ENCODE measurements around the gene CCL25. TPM values are rescaled to one million over a fixed set of nuclear protein-coding genes. Genes with fewer than 3 reads are reported as not detected.
"Not testable (repeated sequence)": the region's sequence is repeated elsewhere in the genome, so short reads cannot be mapped to it uniquely, and the experiment has no call there.

The CCL25 gene
- total and polyA plus RNA-seq, 2 donors = 33.4 to 287 TPM

- 94% methylated on average over 5 of the region's 5 CpGs for WGBS
- Histone ChIP-seq H3K27me3 (ENCODE audit: control insufficient read depth in 2 of 2, insufficient read depth in 1 of 2, low read length in 1 of 2) (no peaks in the 10 kb centered on the region), H3K4me1 (ENCODE audit: control insufficient read depth in 2 of 2, insufficient read depth in 2 of 2, low read length in 2 of 2) (no peaks in the 10 kb centered on the region), H3K9me3 (ENCODE audit: control insufficient read depth in 2 of 2, insufficient read depth in 1 of 2, low read length in 1 of 2) (peaks cover 11 to 34% of the 10 kb centered on the region in 2 donors), H3K4me3 (ENCODE audit: low read length in 2 of 2) (no peak overlapping the region), H3K36me3 (ENCODE audit: control insufficient read depth in 2 of 2, insufficient read depth in 2 of 2, low read length in 1 of 2) (no peaks in the 10 kb centered on the region), H3K27ac (ENCODE audit: low read depth in 1 of 2, low read length in 1 of 2) (no peak overlapping the region)
- no peak for DNase-seq (ENCODE audit: low read depth in 6 of 9, low spot score in 9 of 9)
These were observed 45.4 kb downstream of the CCL25 start for GRCh38 chr19:8097681-8098567.

GRCh38 chr19:8101311-8101710, 48.8 kb downstream of the CCL25 start:
- Histone ChIP-seq H3K36me3 (ENCODE audit: control insufficient read depth in 2 of 2, insufficient read depth in 2 of 2, low read length in 1 of 2) (no peaks in the 10 kb centered on the region), H3K9me3 (ENCODE audit: control insufficient read depth in 2 of 2, insufficient read depth in 1 of 2, low read length in 1 of 2) (peaks cover 6 to 17% of the 10 kb centered on the region in 2 donors), H3K4me1 (ENCODE audit: control insufficient read depth in 2 of 2, insufficient read depth in 2 of 2, low read length in 2 of 2) (no peaks in the 10 kb centered on the region), H3K4me3 (ENCODE audit: low read length in 2 of 2) (no peak overlapping the region), H3K27ac (ENCODE audit: low read depth in 1 of 2, low read length in 1 of 2) (no peak overlapping the region), H3K27me3 (ENCODE audit: control insufficient read depth in 2 of 2, insufficient read depth in 1 of 2, low read length in 1 of 2) (no peaks in the 10 kb centered on the region)
- no peak for DNase-seq (ENCODE audit: low read depth in 6 of 9, low spot score in 9 of 9)
- 98% methylated on average over 4 of the region's 4 CpGs for WGBS

DNA sequence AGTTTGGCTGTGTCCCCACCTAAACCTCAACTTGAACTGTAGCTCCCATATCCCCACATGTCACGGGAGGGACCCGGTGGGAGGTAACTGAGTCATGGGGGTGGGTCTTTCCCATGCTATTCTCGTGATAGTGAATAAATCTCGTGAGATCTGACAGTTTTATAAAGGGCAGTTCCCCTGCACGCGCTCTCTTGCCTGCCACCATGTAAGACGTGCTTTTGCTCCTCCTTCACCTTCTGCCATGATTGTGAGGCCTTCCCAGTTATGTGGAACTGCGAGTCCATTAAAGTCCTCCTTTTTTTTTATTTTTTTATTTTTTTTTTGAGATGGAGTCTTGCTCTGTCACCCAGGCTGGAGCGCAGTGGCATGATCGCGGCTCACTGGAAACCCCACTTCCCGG, 49.4 kb downstream of the CCL25 start:
- not testable (repeated sequence) for DNase-seq (ENCODE audit: low read depth in 6 of 9, low spot score in 9 of 9); H3K27ac ChIP-seq (ENCODE audit: low read depth in 1 of 2, low read length in 1 of 2); H3K4me3 ChIP-seq (ENCODE audit: low read length in 2 of 2); H3K4me1 ChIP-seq (ENCODE audit: control insufficient read depth in 2 of 2, insufficient read depth in 2 of 2, low read length in 2 of 2); H3K36me3 ChIP-seq (ENCODE audit: control insufficient read depth in 2 of 2, insufficient read depth in 2 of 2, low read length in 1 of 2); H3K27me3 ChIP-seq (ENCODE audit: control insufficient read depth in 2 of 2, insufficient read depth in 1 of 2, low read length in 1 of 2)
- H3K9me3 ChIP-seq (ENCODE audit: control insufficient read depth in 2 of 2, insufficient read depth in 1 of 2, low read length in 1 of 2) = peaks cover under 1 to 11% of the 10 kb centered on the region in 2 donors
- 86% methylated on average over 12 of the region's 12 CpGs for WGBS

- no peaks in the 10 kb centered on the region for H3K36me3 ChIP-seq (ENCODE audit: control insufficient read depth in 2 of 2, insufficient read depth in 2 of 2, low read length in 1 of 2)
- H3K4me3 ChIP-seq (ENCODE audit: low read length in 2 of 2) = no peak overlapping the region
- DNase-seq (ENCODE audit: low read depth in 6 of 9, low spot score in 9 of 9) = no peak
- H3K27ac ChIP-seq (ENCODE audit: low read depth in 1 of 2, low read length in 1 of 2) = no peak overlapping the region
- 86% methylated on average over 2 of the region's 2 CpGs for WGBS
- no peaks in the 10 kb centered on the region for H3K4me1 ChIP-seq (ENCODE audit: control insufficient read depth in 2 of 2, insufficient read depth in 2 of 2, low read length in 2 of 2)
- peaks cover 3 to 13% of the 10 kb centered on the region in 2 donors for H3K27me3 ChIP-seq (ENCODE audit: control insufficient read depth in 2 of 2, insufficient read depth in 1 of 2, low read length in 1 of 2)
- H3K9me3 ChIP-seq (ENCODE audit: control insufficient read depth in 2 of 2, insufficient read depth in 1 of 2, low read length in 1 of 2) = peaks cover 0 to 5% of the 10 kb centered on the region in 2 donors
These were observed 52.9 kb downstream of the CCL25 start for GRCh38 chr19:8105471-8105870.

- Histone ChIP-seq H3K9me3 (ENCODE audit: control insufficient read depth in 2 of 2, insufficient read depth in 1 of 2, low read length in 1 of 2) (peaks cover 0 to 5% of the 10 kb centered on the region in 2 donors), H3K27ac (ENCODE audit: low read depth in 1 of 2, low read length in 1 of 2) (no peak overlapping the region), H3K4me3 (ENCODE audit: low read length in 2 of 2) (no peak overlapping the region), H3K4me1 (ENCODE audit: control insufficient read depth in 2 of 2, insufficient read depth in 2 of 2, low read length in 2 of 2) (no peaks in the 10 kb centered on the region), H3K36me3 (ENCODE audit: control insufficient read depth in 2 of 2, insufficient read depth in 2 of 2, low read length in 1 of 2) (no peaks in the 10 kb centered on the region), H3K27me3 (ENCODE audit: control insufficient read depth in 2 of 2, insufficient read depth in 1 of 2, low read length in 1 of 2) (peaks cover 3 to 13% of the 10 kb centered on the region in 2 donors)
- WGBS = 85% methylated on average over 2 of the region's 2 CpGs
- no peak for DNase-seq (ENCODE audit: low read depth in 6 of 9, low spot score in 9 of 9)
These were observed 54.8 kb downstream of the CCL25 start for GRCh38 chr19:8107301-8107903.

GRCh38 chr19:8108560-8109445, 56.2 kb downstream of the CCL25 start:
- Histone ChIP-seq H3K4me3 (ENCODE audit: low read length in 2 of 2) (no peak overlapping the region), H3K27ac (ENCODE audit: low read depth in 1 of 2, low read length in 1 of 2) (no peak overlapping the region), H3K9me3 (ENCODE audit: control insufficient read depth in 2 of 2, insufficient read depth in 1 of 2, low read length in 1 of 2) (no peaks in the 10 kb centered on the region), H3K36me3 (ENCODE audit: control insufficient read depth in 2 of 2, insufficient read depth in 2 of 2, low read length in 1 of 2) (no peaks in the 10 kb centered on the region), H3K4me1 (ENCODE audit: control insufficient read depth in 2 of 2, insufficient read depth in 2 of 2, low read length in 2 of 2) (no peaks in the 10 kb centered on the region), H3K27me3 (ENCODE audit: control insufficient read depth in 2 of 2, insufficient read depth in 1 of 2, low read length in 1 of 2) (peaks cover 3 to 13% of the 10 kb centered on the region in 2 donors)
- 62% methylated on average over 19 of the region's 19 CpGs for WGBS
- no peak for DNase-seq (ENCODE audit: low read depth in 6 of 9, low spot score in 9 of 9)

DNA sequence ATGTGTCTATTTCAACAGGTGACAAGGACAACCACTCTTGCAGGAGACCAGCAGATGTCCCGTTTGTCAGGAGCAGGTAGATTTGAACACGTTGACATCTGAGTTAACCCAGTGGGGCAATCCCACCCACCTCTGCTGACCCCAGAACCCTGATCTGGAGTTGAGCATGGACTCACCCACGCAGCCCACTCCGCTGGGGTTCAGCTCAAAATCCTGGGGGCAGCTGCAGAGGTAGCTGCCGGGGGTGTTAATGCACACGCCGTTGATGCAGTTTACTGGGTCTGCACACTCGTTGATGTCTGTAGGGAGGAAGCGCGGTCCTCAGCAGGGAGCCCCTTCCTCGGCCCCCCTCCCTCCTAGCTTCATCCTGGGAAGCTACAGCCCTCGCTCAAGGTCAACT, 56.9 kb downstream of the CCL25 start:
- DNase-seq (ENCODE audit: low read depth in 6 of 9, low spot score in 9 of 9) = no peak
- H3K27me3 ChIP-seq (ENCODE audit: control insufficient read depth in 2 of 2, insufficient read depth in 1 of 2, low read length in 1 of 2) = peaks cover 3 to 13% of the 10 kb centered on the region in 2 donors
- no peaks in the 10 kb centered on the region for H3K4me1 ChIP-seq (ENCODE audit: control insufficient read depth in 2 of 2, insufficient read depth in 2 of 2, low read length in 2 of 2)
- no peak overlapping the region for H3K27ac ChIP-seq (ENCODE audit: low read depth in 1 of 2, low read length in 1 of 2)
- no peak overlapping the region for H3K4me3 ChIP-seq (ENCODE audit: low read length in 2 of 2)
- no peaks in the 10 kb centered on the region for H3K36me3 ChIP-seq (ENCODE audit: control insufficient read depth in 2 of 2, insufficient read depth in 2 of 2, low read length in 1 of 2)
- 82% methylated on average over 12 of the region's 12 CpGs for WGBS
- no peaks in the 10 kb centered on the region for H3K9me3 ChIP-seq (ENCODE audit: control insufficient read depth in 2 of 2, insufficient read depth in 1 of 2, low read length in 1 of 2)

- H3K27me3 ChIP-seq (ENCODE audit: control insufficient read depth in 2 of 2, insufficient read depth in 1 of 2, low read length in 1 of 2) = peaks cover 3 to 13% of the 10 kb centered on the region in 2 donors
- H3K27ac ChIP-seq (ENCODE audit: low read depth in 1 of 2, low read length in 1 of 2) = no peak overlapping the region
- 95% methylated on average over 7 of the region's 7 CpGs for WGBS
- no peaks in the 10 kb centered on the region for H3K36me3 ChIP-seq (ENCODE audit: control insufficient read depth in 2 of 2, insufficient read depth in 2 of 2, low read length in 1 of 2)
- no peaks in the 10 kb centered on the region for H3K9me3 ChIP-seq (ENCODE audit: control insufficient read depth in 2 of 2, insufficient read depth in 1 of 2, low read length in 1 of 2)
- DNase-seq (ENCODE audit: low read depth in 6 of 9, low spot score in 9 of 9) = no peak
- no peak overlapping the region for H3K4me3 ChIP-seq (ENCODE audit: low read length in 2 of 2)
- no peaks in the 10 kb centered on the region for H3K4me1 ChIP-seq (ENCODE audit: control insufficient read depth in 2 of 2, insufficient read depth in 2 of 2, low read length in 2 of 2)
These were observed 57.5 kb downstream of the CCL25 start for GRCh38 chr19:8109890-8110662.

Measured in thymus (tissue), 11 donors.